HEK293T (cell line): ENCODE data around the gene DBN1.

ENCODE experiments used
- BHLHE40 ChIP-seq: fragments of 450-650 bp; IDR thresholded peaks from 2 replicates; pipeline ENCODE4 v1.6.1; 2016; ENCODE audit warnings: mild to moderate bottlenecking, moderate library complexity, borderline replicate concordance
- FOXA1 ChIP-seq: fragments of 450-650 bp; IDR thresholded peaks from 2 replicates; pipeline ENCODE4 v1.6.1; 2016; ENCODE audit warnings: mild to moderate bottlenecking
- FOXM1 ChIP-seq: fragments of 450-650 bp; IDR thresholded peaks from 2 replicates; pipeline ENCODE4 v1.6.1; 2017; ENCODE audit warnings: mild to moderate bottlenecking, borderline replicate concordance
- PKNOX1 ChIP-seq: fragments of 450-650 bp; IDR thresholded peaks from 2 replicates; pipeline ENCODE4 v1.6.1; 2016
- SP1 ChIP-seq: fragments of 450-650 bp; IDR thresholded peaks from 2 replicates; pipeline ENCODE4 v1.6.1; 2017
- TARDBP ChIP-seq: fragments of 450-650 bp; IDR thresholded peaks from 2 replicates; pipeline ENCODE4 v1.6.1; 2016

GRCh38 chr5:177504086-177505056, 30.9 kb upstream of the DBN1 start:
- TF ChIP-seq FOXA1 (no peak), PKNOX1 (no peak), TARDBP (no peak), FOXM1 (no peak), SP1 (no peak), BHLHE40 (no peak)
